GM18507 (cell line): ENCODE measurements around the gene SUPT5H.
A peak's percentile ranks its signal among the peaks of the same experiment; 100 is the strongest.

ENCODE experiments used
- DNase-seq: peaks from one replicate; pipeline ENCODE4 v3.0.0; 2011; ENCODE audit warnings: low read depth; ENCODE audit not compliant: insufficient read length; ENCODE audit errors: extremely low spot score
- FAIRE-seq: peaks from 2 replicates; lab custom pipeline; 2011; peaks lifted over from hg19 to GRCh38; lab: Jason Lieb, UNC

The SUPT5H gene

DNA sequence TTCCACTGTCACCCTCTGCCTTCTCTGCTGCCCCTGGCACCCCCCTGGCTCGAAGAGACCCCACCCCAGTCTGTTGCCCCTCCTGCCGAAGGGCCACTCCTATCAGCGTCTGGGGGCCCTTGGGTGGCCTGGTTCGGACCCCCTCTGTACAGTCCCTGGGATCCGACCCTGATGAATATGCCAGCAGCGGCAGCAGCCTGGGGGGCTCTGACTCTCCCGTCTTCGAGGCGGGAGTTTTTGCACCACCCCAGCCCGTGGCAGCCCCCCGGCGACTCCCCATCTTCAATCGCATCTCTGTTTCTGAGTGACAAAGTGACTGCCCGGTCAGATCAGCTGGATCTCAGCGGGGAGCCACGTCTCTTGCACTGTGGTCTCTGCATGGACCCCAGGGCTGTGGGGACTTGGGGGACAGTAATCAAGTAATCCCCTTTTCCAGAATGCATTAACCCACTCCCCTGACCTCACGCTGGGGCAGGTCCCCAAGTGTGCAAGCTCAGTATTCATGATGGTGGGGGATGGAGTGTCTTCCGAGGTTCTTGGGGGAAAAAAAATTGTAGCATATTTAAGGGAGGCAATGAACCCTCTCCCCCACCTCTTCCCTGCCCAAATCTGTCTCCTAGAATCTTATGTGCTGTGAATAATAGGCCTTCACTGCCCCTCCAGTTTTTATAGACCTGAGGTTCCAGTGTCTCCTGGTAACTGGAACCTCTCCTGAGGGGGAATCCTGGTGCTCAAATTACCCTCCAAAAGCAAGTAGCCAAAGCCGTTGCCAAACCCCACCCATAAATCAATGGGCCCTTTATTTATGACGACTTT lies 36.8 kb upstream of the SUPT5H start:
- DNase-seq: no peak
- FAIRE-seq: no peak

- FAIRE-seq: peak; percentile 60
- DNase-seq: no peak
These were observed 36.0 kb upstream of the SUPT5H start for GRCh38 chr19:39409208-39410016.

- FAIRE-seq: peak; percentile 87
- no peak for DNase-seq
These were observed 35.2 kb upstream of the SUPT5H start for GRCh38 chr19:39410017-39410830.

- FAIRE-seq (no peak), DNase-seq (no peak)
These were observed 34.6 kb upstream of the SUPT5H start for GRCh38 chr19:39410831-39411080.

- DNase-seq (no peak), FAIRE-seq (no peak)
These were observed 34.1 kb upstream of the SUPT5H start for GRCh38 chr19:39411081-39411831.

GRCh38 chr19:39411832-39412099 lies 33.6 kb upstream of the SUPT5H start:
- FAIRE-seq (no peak), DNase-seq (no peak)

DNA sequence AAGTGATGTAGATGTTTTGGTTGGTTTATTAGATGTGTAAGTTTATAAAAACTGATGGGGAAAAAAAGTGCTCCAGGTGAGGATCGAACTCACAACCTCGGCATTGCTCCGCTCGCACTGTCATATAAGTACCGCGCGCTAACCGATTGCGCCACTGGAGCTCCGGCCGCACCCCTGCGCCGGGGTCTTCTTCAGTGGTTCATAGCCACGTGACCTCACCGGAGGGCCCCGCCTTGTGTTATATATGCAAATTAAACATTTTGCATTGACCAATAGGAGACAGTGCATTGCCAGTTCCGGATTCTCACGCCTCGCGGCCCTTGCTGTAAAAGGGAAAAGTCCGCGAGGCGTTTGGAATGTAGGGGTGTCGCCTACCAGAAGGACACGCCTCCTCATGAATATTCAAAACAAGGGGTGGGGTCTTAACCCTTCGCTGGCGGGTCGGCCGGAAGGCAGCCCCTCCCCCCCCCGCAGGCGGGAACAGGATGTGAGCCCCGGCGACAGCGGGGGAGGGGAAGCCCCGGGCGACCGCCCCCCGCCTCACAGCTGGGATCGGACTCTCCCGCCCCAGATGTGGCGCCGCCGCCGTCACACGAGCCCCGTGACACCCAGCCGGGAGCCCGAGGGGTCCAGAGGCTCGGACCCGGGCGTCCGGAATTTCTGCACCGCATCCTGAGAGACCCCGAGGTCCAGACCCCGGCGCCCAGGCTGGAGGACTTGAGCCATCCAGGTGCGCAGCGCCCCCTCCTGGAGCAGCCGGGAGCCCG lies 33.1 kb upstream of the SUPT5H start, which contains the start of gene PLEKHG2:
TSS of gene PLEKHG2 (plus strand) at position 570 of the 767 bp plus-strand sequence. CDS start 1,418 bp downstream, outside the sequence.
- FAIRE-seq: peak; percentile 97
- DNase-seq: peak; percentile 96

DNA sequence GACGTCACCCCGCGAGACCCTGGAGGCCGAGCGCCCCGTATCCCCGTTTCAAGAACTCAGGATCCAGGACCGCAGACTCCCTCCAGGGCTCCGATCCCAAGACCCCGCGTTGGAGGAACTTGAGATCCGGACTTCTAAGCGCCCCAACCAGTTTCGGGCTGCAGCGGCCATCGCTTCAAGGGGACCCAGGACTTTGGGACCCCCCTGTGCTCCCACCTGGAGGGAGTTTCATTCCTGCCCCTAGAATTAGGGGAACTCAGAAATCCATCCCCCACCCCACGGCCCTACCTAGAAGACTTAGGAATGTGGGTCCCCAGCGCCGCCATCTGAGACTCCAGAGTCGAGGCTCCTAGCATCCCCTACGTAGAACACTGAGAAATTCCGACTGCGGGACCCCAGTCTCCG lies 32.5 kb upstream of the SUPT5H start:
- DNase-seq (no peak), FAIRE-seq (no peak)

DNA sequence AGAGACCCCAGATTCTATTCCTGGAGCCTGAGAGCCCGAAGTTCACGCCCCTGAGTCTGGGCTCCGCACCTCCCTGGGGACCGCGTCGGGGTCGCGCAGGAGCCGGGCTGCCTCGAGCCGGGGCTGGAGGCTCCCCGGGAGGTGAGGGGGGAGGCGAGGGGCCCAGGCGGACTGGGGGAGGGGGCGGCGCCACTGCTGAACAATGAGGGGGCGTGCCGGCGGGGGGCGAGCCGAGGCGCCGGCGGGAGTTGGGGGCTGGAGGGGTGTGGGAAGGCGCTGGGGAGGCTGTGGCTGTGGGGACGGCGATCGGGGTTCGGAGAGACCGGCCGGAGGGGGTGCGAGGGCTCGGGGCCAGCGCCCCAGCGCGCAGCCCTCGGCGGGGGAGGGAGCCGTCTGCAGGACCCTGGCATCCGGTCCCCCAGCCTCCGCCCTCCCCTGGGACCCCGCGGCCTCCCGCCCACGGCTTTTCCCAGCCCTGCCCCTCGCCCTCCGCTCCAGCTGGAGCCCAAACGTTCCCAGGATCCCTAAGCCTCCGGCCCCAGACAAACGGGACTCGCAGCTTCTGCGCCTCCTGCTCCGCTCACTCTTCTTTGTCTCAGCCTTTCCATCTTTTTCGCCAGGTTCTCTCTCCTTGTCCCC lies 32.0 kb upstream of the SUPT5H start:
- DNase-seq (no peak), FAIRE-seq (no peak)

DNA sequence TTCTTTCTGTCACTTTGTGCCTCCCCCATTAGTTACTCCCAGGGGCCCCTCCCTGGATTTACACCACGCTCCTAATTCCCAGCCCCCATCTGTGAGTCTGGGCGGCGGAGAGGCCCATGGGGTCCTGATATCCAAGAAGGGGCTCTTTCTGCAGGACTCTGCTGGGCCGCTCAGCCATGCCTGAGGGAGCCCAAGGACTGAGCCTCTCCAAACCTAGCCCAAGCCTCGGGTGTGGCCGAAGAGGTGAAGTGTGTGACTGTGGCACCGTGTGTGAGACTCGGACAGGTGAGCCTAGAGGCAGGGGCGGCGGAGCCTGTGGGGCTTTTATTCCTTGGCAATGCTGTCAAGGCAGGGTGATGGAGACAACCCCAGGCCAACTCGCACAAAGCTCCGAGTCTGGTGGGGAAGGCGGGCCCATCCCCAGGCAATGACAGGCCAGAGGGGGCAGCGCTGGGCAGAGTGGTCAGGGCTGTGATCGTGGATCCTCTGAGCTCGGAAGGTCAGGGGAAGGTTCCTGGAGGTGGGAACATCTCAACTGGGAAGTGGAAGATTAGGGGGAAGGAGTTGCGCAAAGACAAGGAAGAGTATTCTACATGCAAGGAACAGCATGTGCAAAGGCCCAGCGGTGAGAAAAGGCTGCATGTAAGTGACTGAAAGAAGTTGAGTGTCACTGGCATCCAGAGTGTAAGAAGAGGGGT lies 31.3 kb upstream of the SUPT5H start:
- no peak for DNase-seq

DNA sequence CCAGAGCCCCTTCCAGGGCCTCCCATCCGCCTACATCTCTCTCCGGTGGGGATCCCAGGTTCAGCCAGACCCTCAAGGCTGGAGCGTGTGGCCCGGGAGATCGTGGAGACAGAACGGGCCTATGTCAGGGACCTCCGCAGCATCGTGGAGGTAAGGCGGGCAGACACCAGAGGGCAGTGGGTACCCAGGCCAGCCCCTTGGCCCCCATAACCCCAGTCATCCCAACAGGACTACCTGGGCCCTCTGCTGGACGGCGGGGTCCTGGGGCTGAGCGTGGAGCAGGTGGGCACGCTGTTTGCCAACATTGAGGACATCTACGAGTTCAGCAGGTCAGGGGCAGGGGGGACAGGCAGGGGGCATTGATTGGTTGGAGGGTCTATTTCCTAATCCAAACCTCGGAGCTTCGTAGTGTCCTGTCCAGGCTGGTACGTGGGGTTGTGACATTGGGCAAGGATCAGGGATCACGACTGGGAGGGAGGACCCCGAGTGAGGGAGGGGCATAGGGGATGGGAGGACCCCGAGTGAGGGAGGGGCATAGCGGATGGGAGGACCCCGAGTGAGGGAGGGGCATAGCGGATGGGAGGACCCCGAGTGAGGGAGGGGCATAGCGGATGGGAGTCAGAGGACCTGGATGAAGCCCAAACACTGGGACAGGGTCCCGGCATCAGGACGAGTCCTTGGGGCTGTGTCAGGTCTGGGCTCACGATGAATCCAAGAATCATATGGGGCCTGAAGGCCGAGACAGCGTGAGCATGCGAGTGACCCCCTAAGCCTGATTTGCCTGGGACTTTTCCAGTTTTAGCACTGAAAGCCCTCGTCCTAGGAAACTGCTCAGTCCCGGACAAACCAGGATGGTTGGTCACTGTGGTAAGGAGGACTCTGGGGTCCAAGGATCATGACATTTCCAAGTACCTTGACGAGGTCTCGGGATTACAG lies 30.0 kb upstream of the SUPT5H start:
- DNase-seq (no peak), FAIRE-seq (no peak)

More for the DNA sequence above, 31.3 kb upstream of the SUPT5H start:
- no peak for FAIRE-seq

- DNase-seq: no peak
- no peak for FAIRE-seq
These were observed 28.9 kb upstream of the SUPT5H start for GRCh38 chr19:39416152-39417120.

- FAIRE-seq: no peak
These were observed 27.8 kb upstream of the SUPT5H start for GRCh38 chr19:39417463-39418181.

DNA sequence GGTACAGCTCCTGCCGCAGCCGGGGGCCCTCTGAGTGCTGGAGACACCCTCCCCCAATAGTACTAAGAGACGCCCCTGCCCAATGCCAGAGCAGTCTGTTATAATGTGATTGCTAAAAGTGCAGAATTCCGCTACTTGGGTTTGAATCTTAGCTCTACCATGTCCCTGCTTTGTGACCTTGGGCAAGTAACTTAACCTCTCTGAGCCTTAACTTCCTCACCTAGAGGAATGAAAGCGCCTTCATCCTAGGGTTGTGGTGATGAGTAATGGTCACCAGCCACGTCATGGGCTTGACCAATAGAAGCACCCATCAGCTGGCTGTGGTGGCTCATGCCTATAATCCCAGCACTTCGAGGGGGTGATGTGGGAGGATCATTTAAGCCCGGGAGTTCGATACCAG lies 26.4 kb upstream of the SUPT5H start:
- FAIRE-seq (no peak), DNase-seq (no peak)

More at GRCh38 chr19:39417463-39418181, 27.8 kb upstream of the SUPT5H start:
- no peak for DNase-seq

GRCh38 chr19:39420769-39421168 lies 24.6 kb upstream of the SUPT5H start:
- no peak for FAIRE-seq

More at GRCh38 chr19:39420769-39421168, 24.6 kb upstream of the SUPT5H start:
- DNase-seq: no peak
